Psoas muscle (tissue), 8 donors: Measurements from ENCODE around the gene SBNO2. TPM values are rescaled to one million over a fixed set of nuclear protein-coding genes. Genes with fewer than 3 reads are reported as not detected.

ENCODE experiments used
- ATAC-seq, 4 donors: fragments of 200-7000 bp; cut with Tn5 transposase; one replicate each; pipeline ENCODE4 v1.9.1; 2020; ENCODE audit warnings: moderate library complexity in 3 of 4, mild to moderate bottlenecking in 2 of 4
- DNase-seq, 2 donors: peaks; one replicate each; pipeline ENCODE4 v3.0.0-alpha.2; 2020
- H3K27ac ChIP-seq: fragments of 200-600 bp; one replicate; pipeline ENCODE4 v1.8.0; 2022
- H3K27me3 ChIP-seq, 3 donors: fragments of 200-600 bp in 1 of 3; one replicate each; pipeline versions ENCODE4 v1.6.1 to v1.8.0; 2013 to 2022; ENCODE audit warnings: low read length in 2 of 3, mild to moderate bottlenecking in 2 of 3, moderate library complexity in 1 of 3; ENCODE audit not compliant: insufficient read depth in 3 of 3
- H3K36me3 ChIP-seq, 2 donors: fragments of 200-600 bp in 1 of 2; one replicate each; pipeline versions ENCODE4 v1.6.1 to v1.8.0; 2013 to 2022; ENCODE audit warnings: low read depth in 1 of 2, mild to moderate bottlenecking in 1 of 2, moderate library complexity in 1 of 2; ENCODE audit not compliant: insufficient read depth in 1 of 2
- H3K4me1 ChIP-seq: fragments of 200-600 bp; one replicate; pipeline ENCODE4 v1.8.0; 2022
- H3K4me3 ChIP-seq: fragments of 200-600 bp; one replicate; pipeline ENCODE4 v1.8.0; 2022; ENCODE audit warnings: mild to moderate bottlenecking
- H3K9me3 ChIP-seq: fragments of 200-600 bp; one replicate; pipeline ENCODE4 v1.8.0; 2022
- CTCF ChIP-seq: fragments of 200-600 bp; IDR thresholded peaks from one replicate; pipeline ENCODE4 v1.8.0; 2022; ENCODE audit warnings: antibody characterized with exemption
- WGBS, 3 donors: extraction: QIAGEN DNeasy Blood & Tissue Kit; methylation state at CpG; one replicate each; pipeline versions ENCODE4 v1.1.6 to v1.1.7; 2013; 5-methylcytosine and 5-hydroxymethylcytosine counted together
- intact Hi-C, 2 donors: fragments of 100-400 bp; cut with DNase I; formaldehyde crosslinking; loops; one replicate each; pipeline versions ENCODE4 v1.11.0 to v1.14.2; 2022
- polyA plus RNA-seq, 3 donors: library from polyadenylated mRNA; stranded (reverse); fragments of 200-250 nt; gene quantifications; one replicate each; pipeline ENCODE4 v1.2.3, GENCODE V29; 2013
- total RNA-seq, 4 donors: library from RNA; stranded (reverse); fragmentation: NEBNext Ultra II Directional in 2 of 4; extraction: Animal tissue kit (Norgen Biotek cat#: 25700) in 2 of 4; gene quantifications; one replicate each; pipeline versions ENCODE4 v1.2.1 to v1.2.4, GENCODE V29; 2021 to 2023
- donor health status: healthy with polysubstance abuse.
- donor health status: DM: no; HTN: no; CAD: no; lungs with moderate emphysema.
- donor health status: Bipolar disorder and iron deficiency.
- donor health status: healthy.
- donor health status: DM: yes; HTN: yes; CAD: no.
- donor health status: DM: no; HTN: no; CAD: no.
- donor health status: DM: no; HTN: no; CAD: no.
- donor health status: DM: yes; HTN: yes; CAD: no.

SBNO2 gene
- total and polyA plus RNA-seq, 7 donors = 18.5 to 138 (median 47.2) TPM

GRCh38 chr19:1128106-1128505 lies 46.0 kb downstream of the SBNO2 start:
- intact Hi-C loops = loop anchor here in 1 of 2 donors (5.0 kb wide), 1 partner anchor 54 kb away; no protein-coding TSS in a partner anchor
- ATAC-seq (no peak), DNase-seq (no peak)
- Histone ChIP-seq H3K9me3 (no peaks in the 10 kb centered on the region), H3K36me3 (peaks cover 2 to 50% of the 10 kb centered on the region in 2 donors), H3K4me1 (peaks cover 33% of the 10 kb centered on the region), H3K4me3 (no peak overlapping the region), H3K27ac (no peak overlapping the region), H3K27me3 (no peaks in the 10 kb centered on the region)
- WGBS, 3 donors = 96 to 98% (median 97%) methylated on average over 17 of the region's 17 CpGs
- no peak for TF ChIP-seq CTCF

GRCh38 chr19:1126984-1127760 lies 46.9 kb downstream of the SBNO2 start:
- TF ChIP-seq CTCF = no peak
- WGBS, 3 donors = 92 to 94% (median 93%) methylated on average over 32 to 33 of the region's 33 CpGs
- Histone ChIP-seq H3K4me1 (peaks cover 25% of the 10 kb centered on the region), H3K9me3 (no peaks in the 10 kb centered on the region), H3K27me3 (no peaks in the 10 kb centered on the region), H3K36me3 (peaks cover 2 to 59% of the 10 kb centered on the region in 2 donors), H3K4me3 (no peak overlapping the region), H3K27ac (peak overlapping the region; percentile 79)
- no peak for ATAC-seq
- DNase-seq = no peak
- intact Hi-C loops = loop anchor here in 1 of 2 donors (5.0 kb wide), 1 partner anchor 55 kb away; no protein-coding TSS in a partner anchor

- Histone ChIP-seq H3K27ac (peak overlapping the region; percentile 79), H3K27me3 (no peaks in the 10 kb centered on the region), H3K36me3 (peaks cover 2 to 73% of the 10 kb centered on the region in 2 donors), H3K9me3 (no peaks in the 10 kb centered on the region), H3K4me3 (no peak overlapping the region), H3K4me1 (peaks cover 19% of the 10 kb centered on the region)
- whole genome bisulfite sequencing, 3 donors = 77 to 85% (median 82%) methylated on average over 33 of the region's 33 CpGs
- ATAC-seq (peak; percentile 53 to 77 (median 62)), DNase-seq (peak in 1 of 2 donors; percentile 60)
- TF ChIP-seq CTCF = no peak
- intact Hi-C loops = loop anchor here in 1 of 2 donors (5.0 kb wide), 1 partner anchor 56 kb away; no protein-coding TSS in a partner anchor
Observed at GRCh38 chr19:1125601-1126467, 48.2 kb downstream of the SBNO2 start.

- Histone ChIP-seq H3K27me3 (no peaks in the 10 kb centered on the region), H3K36me3 (peaks cover 2 to 90% of the 10 kb centered on the region in 2 donors), H3K4me1 (peaks cover 14% of the 10 kb centered on the region), H3K27ac (no peak overlapping the region), H3K9me3 (no peaks in the 10 kb centered on the region), H3K4me3 (no peak overlapping the region)
- WGBS, 3 donors = 86 to 90% (median 90%) methylated on average over 19 to 23 of the region's 23 CpGs
- DNase-seq = no peak
- ATAC-seq = no peak
- intact Hi-C loops = no loop called here
- TF ChIP-seq CTCF = no peak
Observed at GRCh38 chr19:1123885-1124677, 50.0 kb downstream of the SBNO2 start.
